CD14-positive monocyte (primary cell): ENCODE measurements around the gene GMFB. TPM values are rescaled to one million over a fixed set of nuclear protein-coding genes. Genes with fewer than 3 reads are reported as not detected.
"Not testable (repeated sequence)": the region's sequence is repeated elsewhere in the genome, so short reads cannot be mapped to it uniquely, and the experiment has no call there.

Experiments
- DNase-seq, 3 donors: peaks; one replicate each; pipeline ENCODE4 v3.0.0-alpha.2; 2011 to 2022
- H2AFZ ChIP-seq: 2 replicates; pipeline ENCODE4 v1.6.0; 2012; ENCODE audit warnings: mild to moderate bottlenecking, low read depth, low read length, inconsistent platforms; ENCODE audit not compliant: insufficient read depth, poor library complexity, severe bottlenecking
- H3K27ac ChIP-seq, 2 donors: 1 replicate in 1 of 2; 2 replicates in 1 of 2; pipeline ENCODE4 v1.5.1; 2012 to 2013; ENCODE audit warnings: low read length in 2 of 2, control low read depth in 1 of 2, inconsistent platforms in 1 of 2, low read depth in 1 of 2, mild to moderate bottlenecking in 1 of 2
- H3K27me3 ChIP-seq, 2 donors: one replicate each; pipeline versions ENCODE4 v1.6.0 to v1.6.1; 2011 to 2013; ENCODE audit warnings: low read length in 2 of 2; ENCODE audit not compliant: control insufficient read depth in 2 of 2, insufficient read depth in 2 of 2
- H3K36me3 ChIP-seq, 2 donors: replicated peaks in 1 of 2; 1 replicate in 1 of 2; 2 replicates in 1 of 2; pipeline versions ENCODE4 v1.5.1 to v1.6.1; 2012 to 2013; ENCODE audit warnings: low read length in 2 of 2, control low read depth in 1 of 2, inconsistent platforms in 1 of 2, mild to moderate bottlenecking in 1 of 2; ENCODE audit not compliant: insufficient read depth in 2 of 2, control insufficient read depth in 1 of 2
- H3K4me1 ChIP-seq, 2 donors: 1 replicate in 1 of 2; 2 replicates in 1 of 2; pipeline versions ENCODE4 v1.5.1 to v1.6.1; 2012 to 2013; ENCODE audit warnings: low read length in 2 of 2, control low read depth in 1 of 2, inconsistent platforms in 1 of 2, mild to moderate bottlenecking in 1 of 2, moderate library complexity in 1 of 2; ENCODE audit not compliant: insufficient read depth in 2 of 2, control insufficient read depth in 1 of 2
- H3K4me2 ChIP-seq: replicated peaks from 2 replicates; pipeline ENCODE3; 2012; ENCODE audit warnings: low read length, moderate library complexity, mild to moderate bottlenecking; ENCODE audit not compliant: poor library complexity, severe bottlenecking; ENCODE audit errors: extremely low read depth
- H3K4me3 ChIP-seq, 3 experiments: fragments of 200-600 bp in 1 of 3; sonication (generic) in 1 of 3; replicated peaks in 1 of 3; 1 replicate in 2 of 3; 2 replicates in 1 of 3; pipeline ENCODE4 v1.5.1; 2011 to 2013; ENCODE audit warnings: low read length in 3 of 3, mild to moderate bottlenecking in 3 of 3, control low read depth in 2 of 3, low read depth in 2 of 3, inconsistent platforms in 1 of 3, moderate library complexity in 1 of 3
- H3K79me2 ChIP-seq: 2 replicates; pipeline ENCODE4 v1.6.0; 2012; ENCODE audit warnings: mild to moderate bottlenecking, control low read depth, inconsistent platforms, low read length, moderate library complexity; ENCODE audit not compliant: insufficient read depth
- H3K9ac ChIP-seq: 2 replicates; pipeline ENCODE4 v1.6.0; 2017; ENCODE audit warnings: low read length, mild to moderate bottlenecking; ENCODE audit not compliant: insufficient read depth, poor library complexity, severe bottlenecking
- H3K9me3 ChIP-seq, 2 donors: replicated peaks in 1 of 2; 1 replicate in 1 of 2; 2 replicates in 1 of 2; pipeline versions ENCODE4 v1.5.1 to v1.6.1; 2012 to 2013; ENCODE audit warnings: low read length in 2 of 2, control low read depth in 1 of 2; ENCODE audit not compliant: control insufficient read depth in 1 of 2, insufficient read depth in 1 of 2
- H4K20me1 ChIP-seq: 2 replicates; pipeline ENCODE4 v1.6.0; 2012; ENCODE audit warnings: mild to moderate bottlenecking, low read length, control low read depth, moderate library complexity; ENCODE audit not compliant: insufficient read depth
- H3K27ac Mint-ChIP-seq, 7 donors: one replicate each; pipeline ENCODE4 v1.8.0; 2020; ENCODE audit warnings: mild to moderate bottlenecking in 7 of 7, mixed read lengths in 7 of 7, moderate library complexity in 6 of 7, inconsistent platforms in 2 of 7
- H3K27me3 Mint-ChIP-seq, 3 donors: one replicate each; pipeline ENCODE4 v1.8.0; 2021 to 2022; ENCODE audit warnings: low read depth in 3 of 3, mild to moderate bottlenecking in 3 of 3, mixed read lengths in 3 of 3, moderate library complexity in 3 of 3, inconsistent platforms in 1 of 3
- H3K36me3 Mint-ChIP-seq, 2 donors: one replicate each; pipeline ENCODE4 v1.8.0; 2020; ENCODE audit warnings: mixed read lengths in 2 of 2, inconsistent platforms in 1 of 2, mild to moderate bottlenecking in 1 of 2
- H3K4me1 Mint-ChIP-seq: one replicate; pipeline ENCODE4 v1.8.0; 2020; ENCODE audit warnings: mild to moderate bottlenecking, mixed read lengths
- H3K4me3 Mint-ChIP-seq, 2 donors: one replicate each; pipeline ENCODE4 v1.8.0; 2020; ENCODE audit warnings: mild to moderate bottlenecking in 2 of 2, mixed read lengths in 2 of 2, moderate library complexity in 1 of 2
- H3K9me3 Mint-ChIP-seq, 7 donors: one replicate each; pipeline ENCODE4 v1.8.0; 2020 to 2022; ENCODE audit warnings: mixed read lengths in 7 of 7, mild to moderate bottlenecking in 6 of 7, moderate library complexity in 6 of 7, inconsistent platforms in 2 of 7
- WGBS: methylation state at CpG from one replicate; pipeline ENCODE4 v1.1.5; 2013; ENCODE audit warnings: missing lambda C conversion rate; ENCODE audit not compliant: insufficient coverage; 5-methylcytosine and 5-hydroxymethylcytosine counted together
- intact Hi-C, 2 donors: fragments of 100-400 bp; cut with micrococcal nuclease; formaldehyde crosslinking; loops; one replicate each; pipeline versions ENCODE4 v1.15.0 to v1.15.1; 2023
- polyA plus RNA-seq, 3 donors: library from polyadenylated mRNA; depleted of rRNA in 1 of 3; unstranded in 2 of 3; stranded (reverse) in 1 of 3; fragments of 300-500 nt in 2 of 3; fragments of >200 nt in 1 of 3; fragmentation: Illumina TruSeq in 2 of 3; gene quantifications; 1 replicate in 2 of 3; 2 replicates in 1 of 3; pipeline ENCODE4 v1.2.3, GENCODE V29; 2012 to 2021
- TF ChIP-seq, protein P1 (sequence below): fragments of 200-600 bp; IDR thresholded peaks from one replicate; pipeline ENCODE4 v1.8.0; 2022; ENCODE audit warnings: antibody characterized with exemption, mild to moderate bottlenecking

The GMFB gene
- polyA plus RNA-seq, 3 donors, result 10.8 to 41.1 (median 26.1) TPM

- peaks cover under 1 to 2% (median 1%) of the 10 kb centered on the region in 3 donors for H3K27me3 Mint-ChIP-seq
- no peaks in the 10 kb centered on the region for H3K36me3 ChIP-seq
- H3K4me3 ChIP-seq, result no peak overlapping the region
- no peaks in the 10 kb centered on the region for H3K79me2 ChIP-seq
- intact Hi-C loops, result no loop called here
- no peak overlapping the region for H3K27ac ChIP-seq
- no peak overlapping the region for H3K9ac ChIP-seq
- no peaks in the 10 kb centered on the region for H4K20me1 ChIP-seq
- H3K27me3 ChIP-seq, result no peaks in the 10 kb centered on the region
- TF ChIP-seq, protein P1, sequence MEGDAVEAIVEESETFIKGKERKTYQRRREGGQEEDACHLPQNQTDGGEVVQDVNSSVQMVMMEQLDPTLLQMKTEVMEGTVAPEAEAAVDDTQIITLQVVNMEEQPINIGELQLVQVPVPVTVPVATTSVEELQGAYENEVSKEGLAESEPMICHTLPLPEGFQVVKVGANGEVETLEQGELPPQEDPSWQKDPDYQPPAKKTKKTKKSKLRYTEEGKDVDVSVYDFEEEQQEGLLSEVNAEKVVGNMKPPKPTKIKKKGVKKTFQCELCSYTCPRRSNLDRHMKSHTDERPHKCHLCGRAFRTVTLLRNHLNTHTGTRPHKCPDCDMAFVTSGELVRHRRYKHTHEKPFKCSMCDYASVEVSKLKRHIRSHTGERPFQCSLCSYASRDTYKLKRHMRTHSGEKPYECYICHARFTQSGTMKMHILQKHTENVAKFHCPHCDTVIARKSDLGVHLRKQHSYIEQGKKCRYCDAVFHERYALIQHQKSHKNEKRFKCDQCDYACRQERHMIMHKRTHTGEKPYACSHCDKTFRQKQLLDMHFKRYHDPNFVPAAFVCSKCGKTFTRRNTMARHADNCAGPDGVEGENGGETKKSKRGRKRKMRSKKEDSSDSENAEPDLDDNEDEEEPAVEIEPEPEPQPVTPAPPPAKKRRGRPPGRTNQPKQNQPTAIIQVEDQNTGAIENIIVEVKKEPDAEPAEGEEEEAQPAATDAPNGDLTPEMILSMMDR, result no peak
- peaks cover 22% of the 10 kb centered on the region for H3K4me1 Mint-ChIP-seq
- H3K9me3 ChIP-seq, result peaks cover 6 to 16% of the 10 kb centered on the region in 2 donors
- no peak overlapping the region for H3K27ac Mint-ChIP-seq
- H3K4me2 ChIP-seq, result no peak overlapping the region
- H3K4me3 Mint-ChIP-seq, result no peak overlapping the region
- WGBS, result 100% methylated on average over 1 of the region's 1 CpG
- no peak for DNase-seq
- H3K36me3 Mint-ChIP-seq, result peaks cover 0 to 9% of the 10 kb centered on the region in 2 donors
- H3K9me3 Mint-ChIP-seq, result peaks cover 8 to 16% (median 13%) of the 10 kb centered on the region in 7 donors
- H3K4me1 ChIP-seq, result peaks cover 18 to 21% of the 10 kb centered on the region in 2 donors
- no peak overlapping the region for H2AFZ ChIP-seq
Observed at GRCh38 chr14:54455363-54455762, 33.4 kb downstream of the GMFB start.

DNA sequence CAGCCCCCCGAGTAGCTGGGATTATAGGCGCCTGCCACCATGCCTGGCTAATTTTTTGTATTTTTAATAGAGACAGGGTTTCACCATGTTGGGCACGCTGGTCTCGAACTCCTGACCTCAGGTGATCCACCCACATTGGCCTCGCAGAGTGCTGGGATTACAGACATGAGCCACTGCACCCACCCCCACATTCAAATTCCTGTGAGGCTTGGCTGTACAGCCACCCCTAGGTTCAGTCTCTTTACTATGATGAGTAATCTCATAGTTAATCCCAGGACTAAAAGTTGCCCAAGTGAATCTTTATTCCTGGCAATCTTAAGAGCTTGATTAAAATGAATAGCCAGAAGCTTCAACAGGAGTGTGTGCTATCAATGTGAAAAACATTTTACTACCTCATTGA, 34.8 kb downstream of the GMFB start:
- not testable (repeated sequence) for H3K27me3 ChIP-seq, H3K36me3 ChIP-seq, H3K9ac ChIP-seq, H3K27me3 Mint-ChIP-seq, H3K4me2 ChIP-seq, H3K9me3 Mint-ChIP-seq, H3K4me3 Mint-ChIP-seq, H3K9me3 ChIP-seq, H3K36me3 Mint-ChIP-seq, H3K4me3 ChIP-seq, H2AFZ ChIP-seq, H3K27ac ChIP-seq, DNase-seq, H4K20me1 ChIP-seq, H3K79me2 ChIP-seq
- peak overlapping the region in 1 of 7 donors; percentile 20 for H3K27ac Mint-ChIP-seq
- WGBS, result no CpG with 5 or more reads among the region's 5 CpGs
- peaks cover 30 to 34% of the 10 kb centered on the region in 2 donors for H3K4me1 ChIP-seq
- H3K4me1 Mint-ChIP-seq, result peaks cover 35% of the 10 kb centered on the region
- intact Hi-C loops, result loop anchor here in 1 of 2 donors (5.0 kb wide), 1 partner anchor 33 kb away; the partner anchor contains the start of gene GMFB
